ENCODE measurements around the gene CLIC4. TPM values are rescaled to one million over a fixed set of nuclear protein-coding genes. Genes with fewer than 3 reads are reported as not detected.

CLIC4 gene
- total RNA-seq, 1 experiment from 2014 or later: 230 TPM

- Histone ChIP-seq H3K4me1 (ENCODE audit: insufficient read depth, low read length) (no peaks in the 10 kb centered on the region), H3K56ac (ENCODE audit: insufficient read length, low read depth, low read length) (no peak overlapping the region), H3T11ph (ENCODE audit: low read length) (no peak overlapping the region), H4K8ac (replicated peaks; ENCODE audit: insufficient read length, low read depth, low read length) (no peak overlapping the region), H3K4me2 (ENCODE audit: insufficient read depth, insufficient read length, low read length) (no peak overlapping the region), H3K4ac (ENCODE audit: low read depth, low read length) (no peak overlapping the region), H4K91ac (ENCODE audit: insufficient read length, low read depth, low read length) (no peak overlapping the region), H3K27me3 (ENCODE audit: insufficient read depth, low read length) (no peaks in the 10 kb centered on the region), H3K27ac (ENCODE audit: insufficient read length, low read depth, low read length) (no peak overlapping the region), H3K14ac (ENCODE audit: insufficient read depth, low read length) (no peak overlapping the region), H2BK20ac (ENCODE audit: low read depth, low read length, poor library complexity, severe bottlenecking) (no peak overlapping the region), H2BK120ac (ENCODE audit: low read depth, low read length, poor library complexity, severe bottlenecking) (no peak overlapping the region), H2BK5ac (ENCODE audit: insufficient read length, low read length) (no peak overlapping the region), H3K9ac (ENCODE audit: extremely low read depth, insufficient read length, low read length) (no peak overlapping the region), H3K79me2 (ENCODE audit: insufficient read depth, low read length) (no peaks in the 10 kb centered on the region), H4K20me1 (ENCODE audit: control insufficient read depth, insufficient read depth, insufficient read length) (no peaks in the 10 kb centered on the region), H3K23me2 (ENCODE audit: insufficient read length, low read depth, low read length, poor library complexity, severe bottlenecking) (no peaks in the 10 kb centered on the region), H3K9me3 (ENCODE audit: control insufficient read depth, low read depth, low read length) (peaks cover 4% of the 10 kb centered on the region), H4K5ac (ENCODE audit: insufficient read length, low read depth, low read length) (no peak overlapping the region), H2AK5ac (ENCODE audit: insufficient read length, low read length) (no peak overlapping the region), H2BK15ac (ENCODE audit: low read depth, low read length) (no peak overlapping the region), H2BK12ac (ENCODE audit: insufficient read length, low read depth, low read length) (no peak overlapping the region), H2AFZ (ENCODE audit: low read length) (no peak overlapping the region), H3K23ac (ENCODE audit: insufficient read length, low read depth, low read length) (no peak overlapping the region), H3K79me1 (ENCODE audit: insufficient read depth, low read depth, low read length, poor library complexity, severe bottlenecking) (no peaks in the 10 kb centered on the region), H3K18ac (ENCODE audit: insufficient read length, low read depth, low read length) (no peak overlapping the region)
- Mint-ChIP-seq H3K36me3 (ENCODE audit: insufficient read depth in 1 of 3, low read depth in 3 of 3) (peaks cover 5 to 14% (median 5%) of the 10 kb centered on the region in 3 experiments; a peak in 6 of 7 replicates), H3K27ac (no peak overlapping the region), H3K4me1 (no peaks in the 10 kb centered on the region), H3K9me3 (peaks cover 25 to 26% of the 10 kb centered on the region in 2 experiments), H3K4me3 (no peak overlapping the region), H3K27me3 (ENCODE audit: low read depth) (peaks cover 11% of the 10 kb centered on the region)
- TF ChIP-seq CTCF (conservative IDR thresholded peaks at IDR 0.05): no peak
- DNase-seq: no peak
- no CpG with 5 or more reads among the region's 4 CpGs for WGBS (ENCODE audit: extremely low coverage, insufficient read length, low lambda C conversion rate)
These were observed 143.9 kb downstream of the CLIC4 start for GRCh38 chr1:24888971-24889676.

Data from H9 (cell line).